Ammon's horn (tissue), 1 donor: ENCODE results near the gene BIRC6.
"Not testable (repeated sequence)": the region's sequence is repeated elsewhere in the genome, so short reads cannot be mapped to it uniquely, and the experiment has no call there.

Experiments used
- DNase-seq: peaks from one replicate; pipeline ENCODE4 v3.0.0-alpha.2; 2016; ENCODE audit warnings: low spot score

BIRC6 gene

GRCh38 chr2:32622570-32623310, 265.9 kb downstream of the BIRC6 start:
- DNase-seq = peak; percentile 31

- no peak for DNase-seq
Measured at GRCh38 chr2:32623311-32623706, 266.5 kb downstream of the BIRC6 start.

GRCh38 chr2:32624812-32625211, 268.0 kb downstream of the BIRC6 start:
- no peak for DNase-seq

GRCh38 chr2:32626639-32627221, 269.9 kb downstream of the BIRC6 start:
- DNase-seq = no peak

- peak; percentile 51 for DNase-seq
Measured at GRCh38 chr2:32627441-32627813, 270.6 kb downstream of the BIRC6 start.

GRCh38 chr2:32627814-32628579, 271.2 kb downstream of the BIRC6 start, which contains the start of gene TTC27:
Gene TTC27 (plus strand): TSS chr2:32628050. CDS start chr2:32628293, 243 bp downstream.
- peak; percentile 97 for DNase-seq

GRCh38 chr2:32632089-32632488, 275.3 kb downstream of the BIRC6 start:
- DNase-seq = no peak

DNA sequence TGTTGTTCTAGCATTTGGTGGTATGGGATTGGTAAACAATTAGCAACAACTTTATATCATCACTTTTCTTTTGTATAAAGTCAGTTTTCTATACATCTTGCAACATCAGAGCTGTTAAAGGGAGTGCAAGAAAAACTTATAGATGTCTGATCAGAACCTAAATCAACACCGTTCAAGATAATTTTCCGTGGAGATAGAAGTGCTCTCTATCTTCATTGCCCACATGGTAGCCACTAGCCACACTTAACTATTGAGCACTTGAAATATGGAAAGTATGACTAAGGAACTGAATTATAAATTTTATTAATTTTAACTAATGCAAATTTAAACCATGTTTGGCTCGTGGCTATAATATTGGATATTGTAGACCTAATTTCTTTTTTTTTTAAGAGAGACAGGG, 276.2 kb downstream of the BIRC6 start:
- no peak for DNase-seq

GRCh38 chr2:32638548-32638947, 281.7 kb downstream of the BIRC6 start:
- DNase-seq = not testable (repeated sequence)

DNA sequence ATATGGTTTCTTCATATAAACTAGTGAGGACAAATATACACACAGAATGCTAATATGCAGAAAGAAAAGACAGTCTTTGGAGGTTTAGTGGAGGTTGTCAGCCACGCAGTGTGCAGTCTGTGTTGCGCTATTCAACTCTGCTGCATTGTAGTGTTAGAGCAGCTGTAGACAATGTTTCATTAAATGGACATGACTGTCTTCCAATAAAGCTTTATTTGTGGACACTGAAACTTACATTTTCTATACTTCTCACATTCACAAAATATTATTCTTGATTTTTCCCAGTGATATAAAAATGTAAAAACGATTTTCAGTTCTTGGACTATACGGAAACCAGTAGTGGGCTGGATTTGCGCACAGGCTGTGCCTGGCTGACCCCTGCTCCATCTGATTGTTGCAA, 284.4 kb downstream of the BIRC6 start:
- DNase-seq = no peak

GRCh38 chr2:32647180-32647651, 290.4 kb downstream of the BIRC6 start:
- DNase-seq = no peak

- DNase-seq = no peak
Measured at GRCh38 chr2:32652555-32653209, 295.9 kb downstream of the BIRC6 start.

DNA sequence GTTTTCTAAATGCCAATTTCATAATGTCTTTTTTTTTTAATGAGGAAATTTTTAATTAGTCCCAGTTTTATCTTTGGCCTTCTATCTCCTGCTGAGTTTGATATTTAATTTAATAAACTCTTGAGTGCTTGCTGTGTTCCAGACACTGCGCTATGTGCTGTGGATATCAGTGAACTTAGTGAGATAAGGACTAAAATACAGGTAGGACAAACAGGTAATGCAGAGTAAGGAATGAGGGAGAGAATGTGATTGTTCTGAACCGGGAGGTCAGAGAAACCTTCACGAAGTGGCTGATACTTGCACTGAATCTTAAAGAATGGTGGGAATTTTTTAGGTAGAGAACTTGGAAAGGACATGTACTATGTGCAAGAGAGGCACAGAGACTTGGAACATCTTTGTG, 299.2 kb downstream of the BIRC6 start:
- DNase-seq = no peak

DNA sequence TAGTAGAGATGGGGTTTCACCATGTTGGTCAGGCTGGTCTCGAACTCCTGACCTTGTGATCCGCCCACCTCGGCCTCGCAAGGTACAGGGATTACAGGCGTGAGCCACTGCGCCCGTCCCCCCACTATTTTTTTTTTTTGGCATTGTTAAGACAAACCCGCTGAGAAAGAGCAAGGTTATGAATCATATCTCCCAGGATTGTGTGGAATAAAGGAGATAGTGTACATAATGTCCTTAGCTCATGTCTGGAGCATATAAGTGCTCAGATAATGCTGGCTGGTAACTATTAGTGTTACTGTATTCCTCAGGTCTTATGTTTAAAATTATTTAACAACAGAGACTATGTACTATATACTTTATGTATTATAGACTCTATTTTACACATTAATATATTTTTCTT, 307.0 kb downstream of the BIRC6 start:
- DNase-seq = no peak

GRCh38 chr2:32666704-32667103, 309.9 kb downstream of the BIRC6 start:
- DNase-seq = no peak

DNA sequence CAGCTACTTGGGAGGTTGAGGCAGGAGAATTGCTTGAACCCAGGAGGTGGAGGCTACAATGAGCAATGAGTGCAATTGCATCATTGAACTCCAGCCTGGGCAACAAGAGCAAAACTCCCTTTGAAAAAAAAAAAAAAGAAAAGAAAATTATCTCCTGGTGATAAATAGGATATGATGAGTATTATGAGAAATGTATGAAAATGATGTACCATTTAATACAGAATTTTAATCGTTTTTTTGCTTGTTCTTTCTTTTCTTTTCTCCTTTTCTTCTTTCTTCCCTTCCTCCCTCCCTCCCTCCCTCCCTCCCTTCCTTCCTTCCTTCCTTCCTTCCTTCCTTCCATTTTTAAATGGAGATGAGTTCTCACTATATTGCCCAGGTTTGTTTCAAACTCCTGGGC, 311.4 kb downstream of the BIRC6 start:
- DNase-seq = no peak
